ENCODE measurements around the gene FNDC7. TPM values are rescaled to one million over a fixed set of nuclear protein-coding genes. Genes with fewer than 3 reads are reported as not detected.

FNDC7 gene
- total RNA-seq, 6 experiments from 2014 or later = not detected

GRCh38 chr1:108791790-108792189 is 79.1 kb downstream of the FNDC7 start:
- intact Hi-C loops (cut with DNase I) = no loop called here
- H3K27ac ChIP-seq = no peak overlapping the region
- DNase-seq = no peak
- no peak for ATAC-seq
- no peaks in the 10 kb centered on the region for H3K9me3 ChIP-seq
- 100% methylated on average over 1 of the region's 1 CpG for WGBS (ENCODE audit: insufficient coverage, low coverage, low lambda C conversion rate, missing lambda C conversion rate)
- H3K36me3 ChIP-seq = peaks cover 0 to 9% (median 5%) of the 10 kb centered on the region in 4 donors
- TF ChIP-seq, protein P1, sequence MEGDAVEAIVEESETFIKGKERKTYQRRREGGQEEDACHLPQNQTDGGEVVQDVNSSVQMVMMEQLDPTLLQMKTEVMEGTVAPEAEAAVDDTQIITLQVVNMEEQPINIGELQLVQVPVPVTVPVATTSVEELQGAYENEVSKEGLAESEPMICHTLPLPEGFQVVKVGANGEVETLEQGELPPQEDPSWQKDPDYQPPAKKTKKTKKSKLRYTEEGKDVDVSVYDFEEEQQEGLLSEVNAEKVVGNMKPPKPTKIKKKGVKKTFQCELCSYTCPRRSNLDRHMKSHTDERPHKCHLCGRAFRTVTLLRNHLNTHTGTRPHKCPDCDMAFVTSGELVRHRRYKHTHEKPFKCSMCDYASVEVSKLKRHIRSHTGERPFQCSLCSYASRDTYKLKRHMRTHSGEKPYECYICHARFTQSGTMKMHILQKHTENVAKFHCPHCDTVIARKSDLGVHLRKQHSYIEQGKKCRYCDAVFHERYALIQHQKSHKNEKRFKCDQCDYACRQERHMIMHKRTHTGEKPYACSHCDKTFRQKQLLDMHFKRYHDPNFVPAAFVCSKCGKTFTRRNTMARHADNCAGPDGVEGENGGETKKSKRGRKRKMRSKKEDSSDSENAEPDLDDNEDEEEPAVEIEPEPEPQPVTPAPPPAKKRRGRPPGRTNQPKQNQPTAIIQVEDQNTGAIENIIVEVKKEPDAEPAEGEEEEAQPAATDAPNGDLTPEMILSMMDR (IDR thresholded peaks at IDR 0.05) = no peak
- H3K4me3 ChIP-seq = no peak overlapping the region
- no peaks in the 10 kb centered on the region for H3K27me3 ChIP-seq
- H3K4me1 ChIP-seq = no peaks in the 10 kb centered on the region

Other genes starting within 250 kb of the FNDC7 start
- 1 to 10 TPM in 5 of 6 experiments, under 1 TPM in 1; 0.88 to 6.5 (median 2.6) TPM for gene EEIG2, start 152.8 kb upstream of the FNDC7 start, total RNA-seq
- gene HENMT1, start 51.8 kb upstream of the FNDC7 start, total RNA-seq = 1 to 10 TPM in 1 of 6 experiments, under 1 TPM in 5; 0.18 to 1.2 (median 0.70) TPM
- 10 to 100 TPM in 5 of 6 experiments, 1 to 10 TPM in 1; 8.6 to 20.3 (median 12.6) TPM for gene PRPF38B, start 20.6 kb upstream of the FNDC7 start, total RNA-seq
- 10 to 100 TPM; 15.3 to 32.2 (median 22.3) TPM for gene STXBP3, start 33.8 kb downstream of the FNDC7 start, total RNA-seq
- not detected for gene AKNAD1, start 144.2 kb downstream of the FNDC7 start, total RNA-seq
- gene GPSM2, start 164.1 kb downstream of the FNDC7 start, total RNA-seq = 1 to 10 TPM in 2 of 6 experiments, under 1 TPM in 4; 0.51 to 2.1 (median 0.89) TPM